ENCODE results near the gene NFASC.

GRCh38 chr1:205026181-205026580 lies 155.5 kb downstream of the NFASC start:
- TF ChIP-seq EZH2 (IDR thresholded peaks at IDR 0.05; ENCODE audit: insufficient read depth, poor library complexity, severe bottlenecking) (no peak), EZH2phosphoT487 (IDR thresholded peaks at IDR 0.05; ENCODE audit: insufficient read depth, low read depth) (no peak)

Data from GM23248 (cell line).